Heart left ventricle (tissue), 13 donors: ENCODE results near the gene DNAJC28.

Experiments
- CTCF ChIP-seq, 12 donors: fragments of 200-600 bp; sonication (generic) in 4 of 12; IDR thresholded peaks; one replicate each; pipeline versions ENCODE4 v1.5.0 to v1.8.0; 2018 to 2022; ENCODE audit warnings: antibody characterized with exemption in 12 of 12, mild to moderate bottlenecking in 5 of 12
- POLR2A ChIP-seq, 2 donors: fragments of 450-650 bp; IDR thresholded peaks; one replicate each; pipeline ENCODE4 v1.6.1; 2017; ENCODE audit warnings: antibody characterized with exemption in 2 of 2, mild to moderate bottlenecking in 2 of 2, moderate library complexity in 2 of 2
- donor health status: ischemic (EF 13 %, LVEDD 7.1; RV severe dilation, severe dysfunction).
- donor health status: DM: no; HTN: yes; CAD: no.
- donor health status: DM: no; HTN: no; CAD: no.
- donor health status: ischemic (EF 25% LVEDD 6.9; RV normal size, moderate dysfunction).
- donor health status: ischemic (EF 25% LVEDD 5.7; RV mildly dilated, moderate dysfunction).
- donor health status: ischemic (EF 35%, LVEDD 5.7; RV mildly dilated, moderate dysfunction).
- donor health status: nonischemic (EF 11% LVEDD 7.7; RV severe dilation, severe dysfunction).
- donor health status: DM: yes; HTN: yes; CAD: no.
- donor health status: PGD.
- donor health status: ischemic (EF 29% LVEDD 5.4; RV normal size, mild dysfunction).
- donor health status: nonischemic (EF 23%, LVEDD 6.1; RV moderate dilation, normal function).

GRCh38 chr21:33492571-33492970 is 1.1 kb upstream of the DNAJC28 start:
- TF ChIP-seq CTCF (IDR thresholded peaks at IDR 0.05) (no peak), POLR2A (IDR thresholded peaks at IDR 0.05) (no peak)
